HCT116 (cell line): ENCODE measurements around the gene PITRM1.

Experiments used
- JUND ChIP-seq: IDR thresholded peaks from 2 replicates; pipeline ENCODE4 v1.6.1; 2012
- POLR2A ChIP-seq: IDR thresholded peaks from 2 replicates; pipeline ENCODE4 v1.7.0; 2011; ENCODE audit warnings: borderline replicate concordance; ENCODE audit not compliant: insufficient read depth, insufficient read length; ENCODE audit errors: extremely low read depth
- RAD21 ChIP-seq: IDR thresholded peaks from 2 replicates; pipeline ENCODE4 v1.6.1; 2012; ENCODE audit warnings: low read depth, mild to moderate bottlenecking
- REST ChIP-seq: IDR thresholded peaks from 2 replicates; pipeline ENCODE4 v1.6.1; 2012; ENCODE audit warnings: low read depth

DNA sequence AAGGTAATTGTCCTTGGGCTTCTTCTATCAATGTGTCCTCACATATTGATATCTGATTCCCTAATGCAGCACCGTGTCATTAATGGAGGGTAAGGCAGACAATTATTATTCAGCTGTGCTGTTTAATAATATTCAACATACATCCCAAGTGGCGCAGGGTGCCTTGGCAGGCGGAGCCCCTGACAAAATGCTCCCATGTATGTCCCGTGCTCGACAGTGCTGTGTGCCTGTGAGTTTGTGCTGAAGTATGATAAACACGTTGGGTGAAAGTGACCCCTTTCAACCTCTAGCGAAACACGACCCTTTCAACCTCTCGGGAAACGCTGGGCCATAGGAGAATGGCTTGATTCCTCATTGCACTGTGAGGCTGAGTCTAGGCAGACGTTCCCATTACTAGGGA, 73.9 kb downstream of the PITRM1 start:
- TF ChIP-seq JUND (no peak), RAD21 (no peak), POLR2A (no peak), REST (no peak)
